ENCODE measurements around the gene MARCO.

MARCO gene

DNA sequence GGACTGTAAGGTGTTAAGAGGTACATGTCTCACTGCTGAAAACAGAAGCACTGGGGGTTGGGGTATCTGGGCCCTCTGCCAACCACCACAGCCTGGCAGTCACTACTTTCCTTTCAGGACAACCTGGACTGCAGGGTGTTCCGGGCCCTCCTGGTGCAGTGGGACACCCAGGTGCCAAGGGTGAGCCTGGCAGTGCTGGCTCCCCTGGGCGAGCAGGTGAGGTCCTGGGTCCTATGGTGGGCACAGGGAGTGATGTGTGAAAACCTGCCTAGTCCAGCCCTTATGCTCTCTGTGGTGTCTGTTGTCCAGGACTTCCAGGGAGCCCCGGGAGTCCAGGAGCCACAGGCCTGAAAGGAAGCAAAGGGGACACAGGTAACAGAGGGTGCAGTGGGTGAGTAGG, 40.0 kb downstream of the MARCO start:
- Histone ChIP-seq H3K4me1 (ENCODE audit: insufficient read depth, poor library complexity, severe bottlenecking) (no peaks in the 10 kb centered on the region), H3K36me3 (ENCODE audit: low read depth) (no peaks in the 10 kb centered on the region), H3K27me3 (ENCODE audit: insufficient read depth, poor library complexity, severe bottlenecking) (no peaks in the 10 kb centered on the region), H3K4me3 (ENCODE audit: severe bottlenecking) (no peak overlapping the region), H3K27ac (ENCODE audit: poor library complexity, severe bottlenecking) (no peak overlapping the region), H3K9me3 (ENCODE audit: severe bottlenecking) (no peaks in the 10 kb centered on the region)
- ATAC-seq (ENCODE audit: low read depth) (no peak), DNase-seq (ENCODE audit: low spot score) (no peak)
- TF ChIP-seq, protein P1, sequence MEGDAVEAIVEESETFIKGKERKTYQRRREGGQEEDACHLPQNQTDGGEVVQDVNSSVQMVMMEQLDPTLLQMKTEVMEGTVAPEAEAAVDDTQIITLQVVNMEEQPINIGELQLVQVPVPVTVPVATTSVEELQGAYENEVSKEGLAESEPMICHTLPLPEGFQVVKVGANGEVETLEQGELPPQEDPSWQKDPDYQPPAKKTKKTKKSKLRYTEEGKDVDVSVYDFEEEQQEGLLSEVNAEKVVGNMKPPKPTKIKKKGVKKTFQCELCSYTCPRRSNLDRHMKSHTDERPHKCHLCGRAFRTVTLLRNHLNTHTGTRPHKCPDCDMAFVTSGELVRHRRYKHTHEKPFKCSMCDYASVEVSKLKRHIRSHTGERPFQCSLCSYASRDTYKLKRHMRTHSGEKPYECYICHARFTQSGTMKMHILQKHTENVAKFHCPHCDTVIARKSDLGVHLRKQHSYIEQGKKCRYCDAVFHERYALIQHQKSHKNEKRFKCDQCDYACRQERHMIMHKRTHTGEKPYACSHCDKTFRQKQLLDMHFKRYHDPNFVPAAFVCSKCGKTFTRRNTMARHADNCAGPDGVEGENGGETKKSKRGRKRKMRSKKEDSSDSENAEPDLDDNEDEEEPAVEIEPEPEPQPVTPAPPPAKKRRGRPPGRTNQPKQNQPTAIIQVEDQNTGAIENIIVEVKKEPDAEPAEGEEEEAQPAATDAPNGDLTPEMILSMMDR (IDR thresholded peaks at IDR 0.05; ENCODE audit: poor library complexity, severe bottlenecking), result no peak

GRCh38 chr2:118983133-118983532, 41.1 kb downstream of the MARCO start:
- Histone ChIP-seq H3K36me3 (ENCODE audit: low read depth) (no peaks in the 10 kb centered on the region), H3K4me3 (ENCODE audit: severe bottlenecking) (no peak overlapping the region), H3K4me1 (ENCODE audit: insufficient read depth, poor library complexity, severe bottlenecking) (no peaks in the 10 kb centered on the region), H3K27ac (ENCODE audit: poor library complexity, severe bottlenecking) (no peak overlapping the region), H3K9me3 (ENCODE audit: severe bottlenecking) (no peaks in the 10 kb centered on the region), H3K27me3 (ENCODE audit: insufficient read depth, poor library complexity, severe bottlenecking) (no peaks in the 10 kb centered on the region)
- DNase-seq (ENCODE audit: low spot score), result no peak
- ATAC-seq (ENCODE audit: low read depth), result no peak
- TF ChIP-seq, protein P1 (IDR thresholded peaks at IDR 0.05; ENCODE audit: poor library complexity, severe bottlenecking), result no peak

DNA sequence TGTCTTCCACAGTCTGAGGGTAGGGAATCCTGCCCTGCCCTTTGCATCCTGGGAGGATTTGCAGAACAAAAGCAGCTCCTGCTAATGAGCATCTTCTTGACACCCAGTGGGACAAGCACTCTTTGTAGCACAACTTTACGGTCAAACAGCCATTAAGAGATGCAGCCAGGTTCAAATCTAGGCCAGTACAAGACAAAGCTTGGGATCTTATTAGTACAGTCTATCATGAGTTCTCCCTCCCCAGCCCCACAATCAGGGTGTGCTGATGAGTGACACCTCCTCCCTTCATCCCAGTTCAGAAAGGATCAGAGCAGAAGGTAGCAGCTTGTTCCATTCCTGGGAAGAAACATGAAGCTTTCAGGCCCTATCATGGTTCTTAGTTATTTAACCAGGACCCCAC, 41.9 kb downstream of the MARCO start:
- no peak for DNase-seq (ENCODE audit: low spot score)
- no peak overlapping the region for H3K27ac ChIP-seq (ENCODE audit: poor library complexity, severe bottlenecking)
- no peak for ATAC-seq (ENCODE audit: low read depth)
- TF ChIP-seq, protein P1 (IDR thresholded peaks at IDR 0.05; ENCODE audit: poor library complexity, severe bottlenecking), result no peak
- H3K36me3 ChIP-seq (ENCODE audit: low read depth), result no peaks in the 10 kb centered on the region
- no peaks in the 10 kb centered on the region for H3K27me3 ChIP-seq (ENCODE audit: insufficient read depth, poor library complexity, severe bottlenecking)
- H3K4me3 ChIP-seq (ENCODE audit: severe bottlenecking), result no peak overlapping the region
- no peaks in the 10 kb centered on the region for H3K9me3 ChIP-seq (ENCODE audit: severe bottlenecking)
- H3K4me1 ChIP-seq (ENCODE audit: insufficient read depth, poor library complexity, severe bottlenecking), result no peaks in the 10 kb centered on the region

GRCh38 chr2:118986738-118987137, 44.7 kb downstream of the MARCO start:
- no peaks in the 10 kb centered on the region for H3K36me3 ChIP-seq (ENCODE audit: low read depth)
- ATAC-seq (ENCODE audit: low read depth) (peak; percentile 29; the same call in 1 of the 3 replicates), DNase-seq (ENCODE audit: low spot score) (no peak)
- no peaks in the 10 kb centered on the region for H3K9me3 ChIP-seq (ENCODE audit: severe bottlenecking)
- H3K4me1 ChIP-seq (ENCODE audit: insufficient read depth, poor library complexity, severe bottlenecking), result peaks cover 5% of the 10 kb centered on the region
- H3K27me3 ChIP-seq (ENCODE audit: insufficient read depth, poor library complexity, severe bottlenecking), result no peaks in the 10 kb centered on the region
- TF ChIP-seq, protein P1 (IDR thresholded peaks at IDR 0.05; ENCODE audit: poor library complexity, severe bottlenecking), result no peak
- no peak overlapping the region for H3K4me3 ChIP-seq (ENCODE audit: severe bottlenecking)
- H3K27ac ChIP-seq (ENCODE audit: poor library complexity, severe bottlenecking), result no peak overlapping the region

- H3K27ac ChIP-seq (ENCODE audit: poor library complexity, severe bottlenecking), result no peak overlapping the region
- no peak for DNase-seq (ENCODE audit: low spot score)
- no peak for ATAC-seq (ENCODE audit: low read depth)
- no peaks in the 10 kb centered on the region for H3K27me3 ChIP-seq (ENCODE audit: insufficient read depth, poor library complexity, severe bottlenecking)
- H3K4me1 ChIP-seq (ENCODE audit: insufficient read depth, poor library complexity, severe bottlenecking), result peaks cover 8% of the 10 kb centered on the region
- TF ChIP-seq, protein P1 (IDR thresholded peaks at IDR 0.05; ENCODE audit: poor library complexity, severe bottlenecking), result no peak
- H3K9me3 ChIP-seq (ENCODE audit: severe bottlenecking), result no peaks in the 10 kb centered on the region
- no peak overlapping the region for H3K4me3 ChIP-seq (ENCODE audit: severe bottlenecking)
- no peaks in the 10 kb centered on the region for H3K36me3 ChIP-seq (ENCODE audit: low read depth)
These were observed 45.9 kb downstream of the MARCO start for GRCh38 chr2:118987886-118988285.
